Measurements from ENCODE around the gene TCF25. TPM values are rescaled to one million over a fixed set of nuclear protein-coding genes. Genes with fewer than 3 reads are reported as not detected.

The TCF25 gene
- total RNA-seq, 1 donor from 2014 or later: 193 TPM

DNA sequence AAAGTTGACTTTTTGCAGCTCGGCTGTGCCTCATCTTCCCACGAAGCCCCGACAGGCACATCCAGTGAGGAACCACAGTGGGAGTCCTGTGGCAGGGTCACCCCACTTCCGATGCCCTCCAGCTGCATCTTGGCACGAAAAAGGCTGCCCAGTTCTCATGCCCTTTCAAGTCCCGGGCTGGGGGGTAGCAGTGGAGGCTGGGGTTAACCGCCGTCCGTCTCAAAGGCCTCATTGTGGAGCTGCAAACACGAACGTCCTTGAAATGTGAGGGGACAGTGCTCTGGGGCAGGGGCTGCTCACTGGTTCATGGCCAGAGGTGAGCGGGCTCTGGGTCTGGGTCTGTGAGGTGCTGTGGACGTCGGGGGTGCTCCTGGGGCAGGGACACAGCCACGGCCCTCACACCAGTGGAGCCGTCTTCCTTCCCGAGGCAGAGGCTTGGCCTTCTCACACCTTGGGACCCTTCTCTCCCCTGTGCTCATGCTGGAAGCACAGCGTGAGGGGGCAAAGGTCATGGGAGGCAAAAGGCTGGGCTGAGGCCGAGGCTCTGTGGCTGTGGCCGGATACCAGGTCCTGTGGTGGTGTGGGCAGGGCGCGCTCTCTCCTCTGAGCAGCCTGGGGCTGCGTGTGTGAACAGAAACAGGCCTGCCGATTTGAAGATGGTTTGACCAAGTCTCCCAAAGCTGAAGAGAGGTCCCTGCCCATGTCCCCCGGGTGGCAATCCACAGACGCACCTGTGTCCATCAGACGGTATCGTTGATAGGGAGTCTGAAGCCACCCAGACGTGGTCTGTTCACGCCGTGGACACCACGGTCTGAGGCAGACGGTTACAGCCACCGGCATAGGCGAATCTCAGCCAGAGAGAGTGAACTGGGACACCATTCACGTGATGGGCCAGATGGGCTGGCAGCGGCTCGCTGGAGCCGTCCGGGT is 42.2 kb downstream of the TCF25 start:
- peaks cover 14% of the 10 kb centered on the region for H3K4me1 Mint-ChIP-seq (ENCODE audit: low read depth, unreplicated experiment)
- Histone ChIP-seq H2AFZ (ENCODE audit: low read depth, low read length) (no peak overlapping the region), H3K27me3 (ENCODE audit: insufficient read depth, low read length) (no peaks in the 10 kb centered on the region), H3K4me1 (ENCODE audit: insufficient read depth, low read length) (peaks cover 32% of the 10 kb centered on the region), H4K20me1 (ENCODE audit: insufficient read depth, low read length) (peaks cover 33% of the 10 kb centered on the region), H3K27ac (ENCODE audit: low read depth, low read length) (no peak overlapping the region), H3K9me3 (ENCODE audit: insufficient read depth, low read depth, low read length) (no peaks in the 10 kb centered on the region), H3K36me3 (ENCODE audit: insufficient read depth, low read length) (no peaks in the 10 kb centered on the region), H3K79me2 (ENCODE audit: insufficient read depth, low read length) (peaks cover 17% of the 10 kb centered on the region), H3K4me2 (ENCODE audit: low read length) (no peak overlapping the region), H3K4me3 (ENCODE audit: insufficient read depth, low read depth, low read length) (no peak overlapping the region), H3K9ac (ENCODE audit: low read length) (no peak overlapping the region)
- no peak overlapping the region for H3K27ac Mint-ChIP-seq (ENCODE audit: unreplicated experiment)
- no peaks in the 10 kb centered on the region for H3K9me3 Mint-ChIP-seq (ENCODE audit: unreplicated experiment)
- H3K36me3 Mint-ChIP-seq (ENCODE audit: low read depth, unreplicated experiment): peaks cover 11% of the 10 kb centered on the region
- no peak for DNase-seq (ENCODE audit: low read depth)
- H3K4me3 Mint-ChIP-seq (ENCODE audit: unreplicated experiment): peak overlapping the region; percentile 70
- no peak for FAIRE-seq
- TF ChIP-seq, protein P1, sequence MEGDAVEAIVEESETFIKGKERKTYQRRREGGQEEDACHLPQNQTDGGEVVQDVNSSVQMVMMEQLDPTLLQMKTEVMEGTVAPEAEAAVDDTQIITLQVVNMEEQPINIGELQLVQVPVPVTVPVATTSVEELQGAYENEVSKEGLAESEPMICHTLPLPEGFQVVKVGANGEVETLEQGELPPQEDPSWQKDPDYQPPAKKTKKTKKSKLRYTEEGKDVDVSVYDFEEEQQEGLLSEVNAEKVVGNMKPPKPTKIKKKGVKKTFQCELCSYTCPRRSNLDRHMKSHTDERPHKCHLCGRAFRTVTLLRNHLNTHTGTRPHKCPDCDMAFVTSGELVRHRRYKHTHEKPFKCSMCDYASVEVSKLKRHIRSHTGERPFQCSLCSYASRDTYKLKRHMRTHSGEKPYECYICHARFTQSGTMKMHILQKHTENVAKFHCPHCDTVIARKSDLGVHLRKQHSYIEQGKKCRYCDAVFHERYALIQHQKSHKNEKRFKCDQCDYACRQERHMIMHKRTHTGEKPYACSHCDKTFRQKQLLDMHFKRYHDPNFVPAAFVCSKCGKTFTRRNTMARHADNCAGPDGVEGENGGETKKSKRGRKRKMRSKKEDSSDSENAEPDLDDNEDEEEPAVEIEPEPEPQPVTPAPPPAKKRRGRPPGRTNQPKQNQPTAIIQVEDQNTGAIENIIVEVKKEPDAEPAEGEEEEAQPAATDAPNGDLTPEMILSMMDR (IDR thresholded peaks at IDR 0.05; ENCODE audit: insufficient read depth, low read depth, low read length): no peak
- no peak for TF ChIP-seq EZH2 (IDR thresholded peaks at IDR 0.05; ENCODE audit: insufficient read depth, low read length)
- no peaks in the 10 kb centered on the region for H3K27me3 Mint-ChIP-seq (ENCODE audit: low read depth, unreplicated experiment)

DNA sequence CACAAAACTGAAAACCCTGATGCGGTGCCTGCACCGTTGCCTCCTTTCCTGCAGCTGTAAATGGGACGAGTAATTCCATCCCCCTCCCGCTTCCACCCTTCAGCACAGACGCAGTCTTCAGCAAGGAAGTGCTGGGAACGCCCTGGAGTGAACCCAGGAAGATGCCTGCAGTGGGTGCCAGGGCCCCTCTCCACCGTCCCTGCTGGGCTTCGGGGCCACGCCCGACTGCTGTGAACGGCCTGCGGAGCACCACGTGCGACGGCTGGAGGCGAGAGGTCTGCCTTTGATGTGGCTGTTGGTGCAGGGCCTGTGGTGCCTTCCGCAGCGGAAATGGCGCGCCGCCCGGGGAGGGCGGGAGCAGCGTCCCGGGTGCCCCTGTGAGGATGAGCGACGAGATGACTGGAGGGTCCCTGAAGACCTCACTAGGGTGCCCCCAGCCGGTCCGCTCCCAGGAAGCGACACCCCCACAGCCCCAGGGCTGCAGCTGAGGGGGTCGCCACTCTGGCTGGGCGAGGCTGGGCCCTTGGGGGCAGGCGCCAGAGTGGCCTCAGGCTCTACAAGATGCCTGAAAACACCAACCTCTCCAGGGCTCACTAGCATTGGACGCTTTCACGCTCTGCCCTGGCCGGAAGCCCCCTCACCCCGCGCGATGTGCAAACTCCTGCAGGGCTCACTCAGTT is 44.5 kb downstream of the TCF25 start:
- peak overlapping the region; percentile 84 for H3K4me2 ChIP-seq (ENCODE audit: low read length)
- no peaks in the 10 kb centered on the region for H3K27me3 ChIP-seq (ENCODE audit: insufficient read depth, low read length)
- DNase-seq (ENCODE audit: low read depth): peak; percentile 80
- peak overlapping the region; percentile 14 for H3K27ac ChIP-seq (ENCODE audit: low read depth, low read length)
- Mint-ChIP-seq H3K9me3 (ENCODE audit: unreplicated experiment) (no peaks in the 10 kb centered on the region), H3K4me1 (ENCODE audit: low read depth, unreplicated experiment) (peaks cover 20% of the 10 kb centered on the region), H3K27me3 (ENCODE audit: low read depth, unreplicated experiment) (no peaks in the 10 kb centered on the region), H3K36me3 (ENCODE audit: low read depth, unreplicated experiment) (peaks cover 7% of the 10 kb centered on the region), H3K4me3 (ENCODE audit: unreplicated experiment) (peak overlapping the region; percentile 50), H3K27ac (ENCODE audit: unreplicated experiment) (peak overlapping the region; percentile 84)
- H3K79me2 ChIP-seq (ENCODE audit: insufficient read depth, low read length): peaks cover 17% of the 10 kb centered on the region
- peaks cover 47% of the 10 kb centered on the region for H3K4me1 ChIP-seq (ENCODE audit: insufficient read depth, low read length)
- peak overlapping the region; percentile 30 for H2AFZ ChIP-seq (ENCODE audit: low read depth, low read length)
- H3K9me3 ChIP-seq (ENCODE audit: insufficient read depth, low read depth, low read length): no peaks in the 10 kb centered on the region
- H3K36me3 ChIP-seq (ENCODE audit: insufficient read depth, low read length): no peaks in the 10 kb centered on the region
- no peak for FAIRE-seq
- H4K20me1 ChIP-seq (ENCODE audit: insufficient read depth, low read length): peaks cover 15% of the 10 kb centered on the region
- H3K4me3 ChIP-seq (ENCODE audit: insufficient read depth, low read depth, low read length): peak overlapping the region; percentile 48
- peak overlapping the region; percentile 42 for H3K9ac ChIP-seq (ENCODE audit: low read length)
- TF ChIP-seq EZH2 (IDR thresholded peaks at IDR 0.05; ENCODE audit: insufficient read depth, low read length): no peak
- TF ChIP-seq, protein P1 (IDR thresholded peaks at IDR 0.05; ENCODE audit: insufficient read depth, low read depth, low read length): no peak

All from astrocyte (in vitro differentiated cells and primary cell).